ENCODE measurements around the gene PSTPIP1.

DNA sequence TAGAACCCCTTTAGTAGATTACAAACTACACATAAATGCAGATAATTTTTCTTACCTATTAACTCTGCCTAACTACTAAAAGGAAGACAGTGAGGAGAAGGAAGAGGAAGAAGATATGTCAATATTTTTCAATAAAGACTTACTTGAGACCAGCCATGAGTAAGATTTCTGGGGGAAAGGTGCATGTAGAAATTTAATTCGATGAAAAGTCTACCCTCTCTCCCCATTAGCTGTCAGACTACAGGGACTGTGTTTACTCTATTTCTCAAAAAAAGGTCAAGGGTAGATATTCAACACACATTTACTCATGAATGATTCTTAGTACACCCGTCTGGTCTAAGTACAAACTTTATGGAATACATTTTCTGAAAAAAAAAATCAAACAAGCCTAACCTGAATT is 69.1 kb downstream of the PSTPIP1 start:
- TF ChIP-seq, protein P1, sequence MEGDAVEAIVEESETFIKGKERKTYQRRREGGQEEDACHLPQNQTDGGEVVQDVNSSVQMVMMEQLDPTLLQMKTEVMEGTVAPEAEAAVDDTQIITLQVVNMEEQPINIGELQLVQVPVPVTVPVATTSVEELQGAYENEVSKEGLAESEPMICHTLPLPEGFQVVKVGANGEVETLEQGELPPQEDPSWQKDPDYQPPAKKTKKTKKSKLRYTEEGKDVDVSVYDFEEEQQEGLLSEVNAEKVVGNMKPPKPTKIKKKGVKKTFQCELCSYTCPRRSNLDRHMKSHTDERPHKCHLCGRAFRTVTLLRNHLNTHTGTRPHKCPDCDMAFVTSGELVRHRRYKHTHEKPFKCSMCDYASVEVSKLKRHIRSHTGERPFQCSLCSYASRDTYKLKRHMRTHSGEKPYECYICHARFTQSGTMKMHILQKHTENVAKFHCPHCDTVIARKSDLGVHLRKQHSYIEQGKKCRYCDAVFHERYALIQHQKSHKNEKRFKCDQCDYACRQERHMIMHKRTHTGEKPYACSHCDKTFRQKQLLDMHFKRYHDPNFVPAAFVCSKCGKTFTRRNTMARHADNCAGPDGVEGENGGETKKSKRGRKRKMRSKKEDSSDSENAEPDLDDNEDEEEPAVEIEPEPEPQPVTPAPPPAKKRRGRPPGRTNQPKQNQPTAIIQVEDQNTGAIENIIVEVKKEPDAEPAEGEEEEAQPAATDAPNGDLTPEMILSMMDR (conservative IDR thresholded peaks at IDR 0.05 in 1 of 2, IDR thresholded peaks at IDR 0.05 in 1 of 2; ENCODE audit: low read depth in 1 of 2, low read length in 2 of 2) = no peak
- no peak for TF ChIP-seq EZH2 (IDR thresholded peaks at IDR 0.05; ENCODE audit: low read length, missing control alignments)
